HepG2 (cell line): ENCODE results near the gene TMEM269. TPM values are rescaled to one million over a fixed set of nuclear protein-coding genes. Genes with fewer than 3 reads are reported as not detected.
A peak's percentile ranks its signal among the peaks of the same experiment; 100 is the strongest.

ENCODE experiments used
- AHDC1 ChIP-seq: sonication (generic); formaldehyde crosslinking; IDR thresholded peaks from 2 replicates; pipeline ENCODE4 v1.5.1; 2020; ENCODE audit warnings: mild to moderate bottlenecking, missing genetic modification reagents, borderline replicate concordance
- CREM ChIP-seq, 2 experiments: sonication (generic) in 1 of 2; formaldehyde crosslinking in 1 of 2; IDR thresholded peaks; 2 replicates each; pipeline versions ENCODE4 v1.4.0 to v1.6.1; 2016 to 2020; ENCODE audit warnings: antibody characterized with exemption in 1 of 2, mild to moderate bottlenecking in 1 of 2, missing genetic modification reagents in 1 of 2
- LRRFIP1 ChIP-seq: sonication (generic); formaldehyde crosslinking; conservative IDR thresholded peaks from 2 replicates; pipeline ENCODE4 v1.4.0; 2020; ENCODE audit warnings: missing genetic modification reagents
- MATR3 ChIP-seq: sonication (generic); formaldehyde crosslinking; IDR thresholded peaks from 2 replicates; pipeline ENCODE4 v1.4.0; 2020; ENCODE audit warnings: missing genetic modification reagents
- MTF1 ChIP-seq: sonication (generic); formaldehyde crosslinking; IDR thresholded peaks from 2 replicates; pipeline ENCODE4 v1.5.0; 2020; ENCODE audit warnings: missing genetic modification reagents
- PAXIP1 ChIP-seq: sonication (generic); formaldehyde crosslinking; conservative IDR thresholded peaks from 2 replicates; pipeline ENCODE4 v1.4.0; 2020; ENCODE audit warnings: mild to moderate bottlenecking, missing genetic modification reagents, moderate library complexity
- SOX6 ChIP-seq, 2 experiments: fragments of 450-650 bp in 1 of 2; sonication (generic) in 1 of 2; formaldehyde crosslinking in 1 of 2; IDR thresholded peaks; 2 replicates each; pipeline versions ENCODE4 v1.4.0 to v1.6.1; 2017 to 2020; ENCODE audit warnings: antibody characterized with exemption in 1 of 2, mild to moderate bottlenecking in 1 of 2, missing genetic modification reagents in 1 of 2
- THAP9 ChIP-seq: sonication (generic); formaldehyde crosslinking; IDR thresholded peaks from 2 replicates; pipeline ENCODE4; 2020; ENCODE audit warnings: missing genetic modification reagents, mild to moderate bottlenecking, borderline replicate concordance
- ZBTB2 ChIP-seq: sonication (generic); formaldehyde crosslinking; IDR thresholded peaks from 2 replicates; pipeline ENCODE4 v1.8.0; 2022; ENCODE audit warnings: low read depth, missing genetic modification reagents
- ZNF496 ChIP-seq: sonication (generic); formaldehyde crosslinking; IDR thresholded peaks from 2 replicates; pipeline ENCODE4 v1.8.1; 2023; ENCODE audit warnings: mild to moderate bottlenecking, moderate library complexity, missing genetic modification reagents; ENCODE audit not compliant: insufficient replicate concordance
- ZSCAN22 ChIP-seq: sonication (generic); formaldehyde crosslinking; IDR thresholded peaks from 2 replicates; pipeline ENCODE4 v1.4.0; 2020; ENCODE audit warnings: mild to moderate bottlenecking, missing genetic modification reagents
- polyA plus RNA-seq, 8 experiments: library from polyadenylated mRNA; depleted of rRNA in 3 of 8; stranded (reverse) in 7 of 8; unstranded in 1 of 8; fragments of >200 nt; fragmentation: Illumina TruSeq in 4 of 8; extraction: Trizol in 4 of 8; gene quantifications; 2 replicates each; pipeline versions ENCODE4 v1.2.1 to v1.2.3, GENCODE V29; 2011 to 2016; ENCODE audit warnings: low read depth in 4 of 8, missing spikeins in 1 of 8, mixed read lengths in 1 of 8; ENCODE audit not compliant: insufficient read depth in 1 of 8
- total RNA-seq, 5 experiments: library from RNA; depleted of rRNA; stranded (reverse); fragments of >200 nt; fragmentation: Illumina TruSeq; extraction: Trizol; gene quantifications; 2 replicates each; pipeline ENCODE4 v1.2.3, GENCODE V29; 2016; ENCODE audit warnings: low read depth in 1 of 5

Gene TMEM269
- total and polyA plus RNA-seq, 2 of the 13 experiments (the other 11 are each of a cell fraction or from before 2014, with no cell fraction given), result 0.15 to 0.21 TPM

GRCh38 chr1:42847111-42847595 is 62.4 kb downstream of the TMEM269 start (continued):
- TF ChIP-seq MATR3 (CRISPR knock-in tag), result no peak
- TF ChIP-seq ZNF496 (CRISPR knock-in tag), result no peak
- TF ChIP-seq MTF1 (CRISPR knock-in tag), result no peak
- no peak for TF ChIP-seq SOX6 (IDR thresholded peaks at IDR 0.05)
- TF ChIP-seq SOX6 (CRISPR knock-in tag; IDR thresholded peaks at IDR 0.05), result 0 out of 2 replicates have a peak, but pooled peaks have one; percentile 21
- no peak for TF ChIP-seq CREM (IDR thresholded peaks at IDR 0.05)
- TF ChIP-seq CREM (CRISPR knock-in tag; IDR thresholded peaks at IDR 0.05), result no peak
- TF ChIP-seq LRRFIP1 (CRISPR knock-in tag), result no peak
- no peak for TF ChIP-seq AHDC1
- no peak for TF ChIP-seq ZBTB2 (CRISPR knock-in tag)
- TF ChIP-seq THAP9, result no peak
- TF ChIP-seq PAXIP1 (CRISPR knock-in tag), result 0 out of 2 replicates have a peak, but pooled peaks have one; percentile 37
- TF ChIP-seq ZSCAN22 (CRISPR knock-in tag), result no peak
